HepG2 (cell line): ENCODE results near the gene CCSER1. TPM values are rescaled to one million over a fixed set of nuclear protein-coding genes. Genes with fewer than 3 reads are reported as not detected.
"Not testable (repeated sequence)": the region's sequence is repeated elsewhere in the genome, so short reads cannot be mapped to it uniquely, and the experiment has no call there.

Experiments used
- ATAC-seq: fragments of 200-7000 bp; cut with Tn5 transposase; 3 replicates; pipeline ENCODE4 v1.9.1; 2020; ENCODE audit warnings: mild to moderate bottlenecking, moderate library complexity
- BruUV-seq: library from RNA; stranded (reverse); fragments of 400-500 nt; replicated peaks from 2 replicates; lab custom pipeline; 2021; lab: Mats Ljungman, UMichigan
- CTCF ChIA-PET: fragments of 300-600 bp; formaldehyde crosslinking; extraction: SDS; loops from one replicate; lab custom pipeline; 2021; ENCODE audit warnings: low total read pairs, inconsistent platforms, low intra/inter-chr PET ratio; lab: Yijun Ruan, JAX
- POLR2A ChIA-PET: fragments of 350-600 bp; sonication (Branson Sonifier 250); formaldehyde crosslinking; loops from one replicate; lab custom pipeline; 2020; ENCODE audit warnings: antibody characterized with exemption, inconsistent platforms; lab: Yijun Ruan, JAX
- DNase-seq: peaks from one replicate; pipeline ENCODE4 v3.0.0-alpha.2; 2015; ENCODE audit warnings: low spot score
- FAIRE-seq: peaks from 3 replicates; lab custom pipeline; 2011; peaks lifted over from hg19 to GRCh38; lab: Jason Lieb, UNC
- H2AFZ ChIP-seq: one replicate; pipeline ENCODE4 v1.6.1; 2011; ENCODE audit warnings: low read length, inconsistent platforms
- H3K27ac ChIP-seq: fragments of 300-600 bp; 3 replicates; pipeline ENCODE4 v1.8.0; 2011; ENCODE audit warnings: mixed run types, mild to moderate bottlenecking, mixed read lengths, low read length, inconsistent platforms; ENCODE audit not compliant: insufficient read depth; ENCODE audit errors: extremely low read length
- H3K27me3 ChIP-seq, 2 experiments: fragments of 200-600 bp in 1 of 2; 2 replicates in 1 of 2; 3 replicates in 1 of 2; pipeline versions ENCODE4 v1.6.0 to v1.8.0; 2011; ENCODE audit warnings: low read length in 2 of 2, mild to moderate bottlenecking in 2 of 2, moderate library complexity in 2 of 2, inconsistent platforms in 1 of 2; ENCODE audit not compliant: insufficient read depth in 2 of 2, control insufficient read depth in 1 of 2
- H3K36me3 ChIP-seq, 2 experiments: fragments of 200-600 bp in 1 of 2; replicated peaks in 1 of 2; 2 replicates in 1 of 2; 3 replicates in 1 of 2; pipeline versions ENCODE4 v1.5.1 to v1.8.0; 2011; ENCODE audit warnings: low read length in 2 of 2, inconsistent platforms in 1 of 2; ENCODE audit not compliant: insufficient read depth in 2 of 2, control insufficient read depth in 1 of 2
- H3K4me1 ChIP-seq: 2 replicates; pipeline ENCODE4 v1.5.1; 2012; ENCODE audit warnings: low read length, inconsistent platforms; ENCODE audit not compliant: insufficient read depth
- H3K4me2 ChIP-seq: 2 replicates; pipeline ENCODE4 v1.6.0; 2011; ENCODE audit warnings: low read depth, low read length, inconsistent platforms
- H3K4me3 ChIP-seq, 3 experiments: fragments of 200-600 bp in 1 of 3; sonication (generic), shearing (Covaris generic) in 1 of 3; replicated peaks in 1 of 3; 2 replicates each; pipeline ENCODE4 v1.5.1; 2011 to 2016; ENCODE audit warnings: low read length in 3 of 3, inconsistent platforms in 2 of 3, low read depth in 2 of 3, mild to moderate bottlenecking in 2 of 3, control low read depth in 1 of 3, mixed read lengths in 1 of 3; ENCODE audit not compliant: insufficient read depth in 1 of 3
- H3K79me2 ChIP-seq: one replicate; pipeline ENCODE4 v1.6.1; 2011; ENCODE audit warnings: low read length, inconsistent platforms; ENCODE audit not compliant: insufficient read depth
- H3K9ac ChIP-seq: 2 replicates; pipeline ENCODE4 v1.6.0; 2011; ENCODE audit warnings: mild to moderate bottlenecking, low read depth, low read length, inconsistent platforms; ENCODE audit not compliant: insufficient read depth
- H3K9me3 ChIP-seq: 2 replicates; pipeline ENCODE4 v1.5.1; 2012; ENCODE audit warnings: mild to moderate bottlenecking, low read length
- H4K20me1 ChIP-seq: 2 replicates; pipeline ENCODE4 v1.6.0; 2011; ENCODE audit warnings: inconsistent platforms, mild to moderate bottlenecking, low read length, moderate library complexity; ENCODE audit not compliant: insufficient read depth
- ATAD3A ChIP-seq: sonication (generic); formaldehyde crosslinking; IDR thresholded peaks from 2 replicates; pipeline ENCODE4 v1.4.0; 2020; ENCODE audit warnings: missing genetic modification reagents
- CBFB ChIP-seq: sonication (generic); formaldehyde crosslinking; IDR thresholded peaks from 2 replicates; pipeline ENCODE4 v1.4.0; 2020; ENCODE audit warnings: missing genetic modification reagents
- CEBPB ChIP-seq: IDR thresholded peaks from 2 replicates; pipeline ENCODE4 v1.6.1; 2011; ENCODE audit warnings: low read depth, low read length, improper control_type of control experiment, borderline replicate concordance
- DR1 ChIP-seq: sonication (generic); formaldehyde crosslinking; IDR thresholded peaks from 2 replicates; pipeline ENCODE4 v1.8.0; 2021; ENCODE audit warnings: mild to moderate bottlenecking, missing genetic modification reagents, inconsistent platforms
- GTF3A ChIP-seq: sonication (generic); formaldehyde crosslinking; conservative IDR thresholded peaks from 2 replicates; pipeline ENCODE4 v1.4.0; 2020; ENCODE audit warnings: mild to moderate bottlenecking, missing genetic modification reagents
- JDP2 ChIP-seq: sonication (generic); formaldehyde crosslinking; IDR thresholded peaks from 2 replicates; pipeline ENCODE4 v1.8.1; 2022; ENCODE audit warnings: missing genetic modification reagents, borderline replicate concordance
- NFIC ChIP-seq: IDR thresholded peaks from 2 replicates; pipeline ENCODE4 v1.6.1; 2012; ENCODE audit warnings: mild to moderate bottlenecking, low read length, inconsistent platforms
- NKX3-1 ChIP-seq: sonication (generic); formaldehyde crosslinking; IDR thresholded peaks from 2 replicates; pipeline ENCODE4 v1.5.0; 2020; ENCODE audit warnings: missing genetic modification reagents
- SIN3A ChIP-seq: IDR thresholded peaks from 2 replicates; pipeline ENCODE4 v1.6.1; 2011; ENCODE audit warnings: low read depth, mild to moderate bottlenecking, control low read depth, low read length, borderline replicate concordance
- SMC3 ChIP-seq: IDR thresholded peaks from 2 replicates; pipeline ENCODE4 v1.6.1; 2011; ENCODE audit warnings: low read length, improper control_type of control experiment
- TSC22D2 ChIP-seq: sonication (generic); formaldehyde crosslinking; IDR thresholded peaks from 2 replicates; pipeline ENCODE4 v1.5.1; 2020; ENCODE audit warnings: missing genetic modification reagents, mild to moderate bottlenecking, borderline replicate concordance
- ZNF263 ChIP-seq: sonication (generic); formaldehyde crosslinking; IDR thresholded peaks from 2 replicates; pipeline ENCODE4 v1.4.0; 2020; ENCODE audit warnings: missing genetic modification reagents
- ZNF570 ChIP-seq: sonication (generic); formaldehyde crosslinking; IDR thresholded peaks from 2 replicates; pipeline ENCODE4 v1.4.0; 2020; ENCODE audit warnings: mild to moderate bottlenecking, missing genetic modification reagents, borderline replicate concordance
- ZNF75D ChIP-seq: sonication (generic); formaldehyde crosslinking; IDR thresholded peaks from 2 replicates; pipeline ENCODE4 v1.8.1; 2023; ENCODE audit warnings: missing genetic modification reagents, mild to moderate bottlenecking, borderline replicate concordance
- WGBS: methylation state at CpG from one replicate; pipeline ENCODE4 v1.1.6; 2017; ENCODE audit warnings: low lambda C conversion rate; 5-methylcytosine and 5-hydroxymethylcytosine counted together
- in situ Hi-C: cut with HindIII; loops from 2 replicates; pipeline ENCODE4 v1.10.0; 2017; ENCODE audit warnings: low pct_unique_long_range_greater_than_20kb; ENCODE audit not compliant: extremely low pct_ligation_motif_present
- intact Hi-C: fragments of 100-400 bp; cut with micrococcal nuclease; formaldehyde crosslinking; loops from one replicate; pipeline ENCODE4 v1.10.0; 2022; ENCODE audit not compliant: unreplicated experiment
- polyA plus RNA-seq, 8 experiments: library from polyadenylated mRNA; depleted of rRNA in 3 of 8; stranded (reverse) in 7 of 8; unstranded in 1 of 8; fragments of >200 nt; fragmentation: Illumina TruSeq in 4 of 8; extraction: Trizol in 4 of 8; gene quantifications; 2 replicates each; pipeline versions ENCODE4 v1.2.1 to v1.2.3, GENCODE V29; 2011 to 2016; ENCODE audit warnings: low read depth in 4 of 8, missing spikeins in 1 of 8, mixed read lengths in 1 of 8; ENCODE audit not compliant: insufficient read depth in 1 of 8
- total RNA-seq, 5 experiments: library from RNA; depleted of rRNA; stranded (reverse); fragments of >200 nt; fragmentation: Illumina TruSeq; extraction: Trizol; gene quantifications; 2 replicates each; pipeline ENCODE4 v1.2.3, GENCODE V29; 2016; ENCODE audit warnings: low read depth in 1 of 5

Gene CCSER1
- total and polyA plus RNA-seq, 2 of the 13 experiments (the other 11 are each of a cell fraction or from before 2014, with no cell fraction given) = not detected

DNA sequence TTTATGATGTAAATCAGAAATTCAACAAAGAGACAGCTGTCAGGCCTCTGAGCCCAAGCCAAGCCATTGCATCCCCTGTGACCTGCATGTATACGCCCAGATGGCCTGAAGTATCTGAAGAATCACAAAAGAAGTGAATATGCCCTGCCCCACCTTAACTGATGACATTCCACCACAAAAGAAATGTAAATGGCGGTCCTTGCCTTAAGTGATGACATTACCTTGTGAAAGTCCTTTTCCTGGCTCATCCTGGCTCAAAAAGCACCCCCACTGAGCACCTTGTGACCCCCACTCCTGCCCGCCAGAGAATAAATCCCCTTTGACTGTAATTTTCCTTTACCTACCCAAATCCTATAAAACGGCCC is 1496.4 kb downstream of the CCSER1 start:
- H4K20me1 ChIP-seq, ATAC-seq, H3K27me3 ChIP-seq, H3K4me2 ChIP-seq, H3K9ac ChIP-seq, CTCF ChIA-PET, H3K9me3 ChIP-seq, H3K36me3 ChIP-seq, in situ Hi-C loops, FAIRE-seq, H3K4me1 ChIP-seq, intact Hi-C loops, H3K79me2 ChIP-seq, POLR2A ChIA-PET, H3K4me3 ChIP-seq, H3K27ac ChIP-seq, DNase-seq, H2AFZ ChIP-seq, BruUV-seq: not testable (repeated sequence)
- WGBS = 9% methylated on average over 3 of the region's 4 CpGs

DNA sequence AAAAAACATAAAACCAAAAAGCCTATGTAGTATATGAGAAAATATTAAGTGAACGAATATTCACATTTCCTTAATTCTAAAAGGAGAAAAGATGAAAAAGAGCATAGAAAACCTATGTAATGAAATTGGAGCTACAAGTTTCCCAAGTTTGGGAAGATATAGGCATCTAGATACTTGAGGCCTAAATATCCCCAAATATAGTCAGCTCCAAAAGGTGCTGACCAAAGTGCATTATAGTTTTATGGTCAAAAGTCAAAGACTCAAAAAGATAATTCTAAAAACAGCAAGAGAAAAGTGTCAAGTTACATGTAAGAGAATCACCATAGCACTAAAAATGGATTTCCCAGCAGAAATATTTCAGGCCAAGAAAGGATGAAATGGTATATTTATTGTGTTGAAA is 1502.9 kb downstream of the CCSER1 start:
- Histone ChIP-seq H3K27me3 (no peaks in the 10 kb centered on the region; a peak in 1 of 5 replicates), H3K27ac (no peak overlapping the region), H3K9ac (no peak overlapping the region), H3K4me2 (no peak overlapping the region), H4K20me1 (no peaks in the 10 kb centered on the region), H3K4me3 (no peak overlapping the region)
- CTCF ChIA-PET = no interaction called here
- ATAC-seq (no peak), FAIRE-seq (no peak), DNase-seq (no peak)
- 0% methylated on average over 1 of the region's 1 CpG for WGBS
- in situ Hi-C loops = no loop called here
- POLR2A ChIA-PET = no interaction called here
- intact Hi-C loops = no loop called here
- no peak for TF ChIP-seq NKX3-1 (CRISPR knock-in tag)
- TF ChIP-seq CBFB (CRISPR knock-in tag) = no peak
- TF ChIP-seq ATAD3A (CRISPR knock-in tag) = no peak
- TF ChIP-seq ZNF570 (CRISPR knock-in tag) = no peak
- no peak for TF ChIP-seq TSC22D2
- TF ChIP-seq NFIC = no peak
- TF ChIP-seq JDP2 (CRISPR knock-in tag) = no peak
- TF ChIP-seq SMC3 = no peak
- no peak for TF ChIP-seq DR1 (CRISPR knock-in tag)
- no peak for TF ChIP-seq GTF3A (CRISPR knock-in tag)
- no peak for TF ChIP-seq SIN3A
- no peak for TF ChIP-seq CEBPB
- TF ChIP-seq ZNF263 (CRISPR knock-in tag) = no peak
- TF ChIP-seq ZNF75D (CRISPR knock-in tag) = no peak
- TF ChIP-seq, all 625 proteins: peak for 0
- BruUV-seq = no TSS peak
- no peaks in the 10 kb centered on the region for H3K79me2 ChIP-seq
- H2AFZ ChIP-seq = no peak overlapping the region
- no peaks in the 10 kb centered on the region for H3K36me3 ChIP-seq
- no peaks in the 10 kb centered on the region for H3K9me3 ChIP-seq
- H3K4me1 ChIP-seq = no peaks in the 10 kb centered on the region
